GM18498 (cell line): ENCODE data around the gene C5.
"Not testable (repeated sequence)": the region's sequence is repeated elsewhere in the genome, so short reads cannot be mapped to it uniquely, and the experiment has no call there.

Experiments
- ATAC-seq: cut with Tn5 transposase; IDR thresholded peaks from one replicate; pipeline ENCODE4 v1.9.1; 2021; ENCODE audit warnings: mild to moderate bottlenecking, moderate library complexity; ENCODE audit not compliant: unreplicated experiment

Gene C5

DNA sequence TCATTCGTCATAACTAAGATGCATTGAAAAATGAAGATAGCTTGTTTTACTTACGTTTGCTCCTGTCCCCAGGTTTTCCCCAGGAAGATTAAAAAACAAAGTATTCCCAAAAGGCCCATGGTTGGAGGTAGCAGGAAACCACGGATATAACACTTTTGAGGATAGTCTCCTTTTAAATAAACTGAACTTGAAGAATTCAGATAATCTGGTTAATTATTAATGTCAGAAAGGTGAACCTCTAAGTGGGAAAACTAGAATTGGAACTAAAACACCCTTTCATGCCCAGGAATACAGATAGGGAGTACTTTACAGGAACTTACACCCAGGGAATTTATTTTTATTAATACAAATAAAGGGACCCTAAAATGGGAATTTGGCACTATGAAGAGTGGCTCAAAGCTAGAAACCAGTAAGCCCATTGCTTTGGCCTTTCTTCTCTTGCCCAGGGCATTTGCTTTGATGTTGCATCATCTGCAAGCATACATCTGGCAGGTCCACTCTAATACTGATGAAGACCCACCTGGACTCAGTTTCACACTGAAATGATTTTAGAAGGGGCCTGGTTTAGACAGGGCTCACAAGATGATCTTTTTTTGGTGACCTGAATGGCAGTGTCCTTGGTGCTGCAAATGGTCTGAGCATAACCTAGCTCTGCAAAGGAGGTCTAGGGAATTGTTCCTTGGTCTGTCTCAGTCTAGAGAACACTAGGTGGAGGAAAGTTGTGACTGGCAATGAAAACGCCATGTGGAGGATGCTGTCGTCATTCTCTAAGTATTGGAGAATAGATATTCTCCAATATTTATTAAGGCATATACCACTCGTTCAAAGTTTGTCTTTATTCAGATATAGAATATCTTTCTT, at the start of gene C5:
Gene C5, minus strand, starts transcription at position 148 of the 861 bp plus-strand sequence. Its CDS starts 29 bp downstream, at position 119.
- ATAC-seq = no peak

- no peak for ATAC-seq
Observed at GRCh38 chr9:121098567-121099198, 48.6 kb upstream of the C5 start.

- ATAC-seq = no peak
Observed at GRCh38 chr9:121095057-121095456, 45.0 kb upstream of the C5 start.

- not testable (repeated sequence) for ATAC-seq
Observed at GRCh38 chr9:121090743-121091142, 40.7 kb upstream of the C5 start.

GRCh38 chr9:121088576-121088975, 38.5 kb upstream of the C5 start:
- no peak for ATAC-seq

DNA sequence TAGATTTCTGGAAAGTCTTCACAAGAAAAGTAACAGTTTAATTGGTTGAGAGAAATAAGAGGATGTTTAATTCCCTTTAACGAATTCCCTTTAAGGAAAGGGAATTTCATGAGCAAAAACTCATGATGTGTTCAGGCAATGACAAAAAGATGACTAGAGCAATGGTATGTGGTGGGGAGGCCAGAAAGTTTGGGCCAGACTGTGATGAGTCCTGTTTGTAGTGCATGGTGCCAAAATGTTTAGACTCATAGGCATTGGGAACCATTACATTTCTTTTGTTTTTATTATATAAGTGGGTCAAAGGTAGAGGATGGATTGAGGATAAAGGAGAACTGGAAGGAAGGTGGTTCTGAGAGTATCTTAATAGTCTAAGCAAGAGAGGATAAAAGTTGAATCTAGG, 35.6 kb upstream of the C5 start:
- no peak for ATAC-seq

DNA sequence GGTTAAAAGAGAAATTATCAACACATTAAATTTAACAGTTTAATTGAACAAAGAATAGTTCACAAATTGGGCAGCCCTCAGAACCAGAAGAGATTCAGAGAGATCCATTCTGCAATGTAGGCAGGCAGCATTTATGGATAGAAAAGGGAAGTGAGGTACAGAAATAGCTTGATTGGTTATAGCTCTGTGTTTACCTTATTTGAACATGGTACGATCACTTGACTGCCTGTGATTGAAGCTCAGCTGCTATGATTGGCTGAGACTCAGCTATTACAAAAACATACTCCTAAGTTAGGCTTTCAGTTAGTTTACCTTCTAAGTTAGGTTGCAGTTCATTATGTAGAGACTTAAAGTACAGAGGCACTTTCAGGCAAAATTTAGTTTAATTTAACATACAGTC, 32.0 kb upstream of the C5 start:
- no peak for ATAC-seq

GRCh38 chr9:121075251-121076036, 25.4 kb upstream of the C5 start:
- ATAC-seq = peak; percentile 16

DNA sequence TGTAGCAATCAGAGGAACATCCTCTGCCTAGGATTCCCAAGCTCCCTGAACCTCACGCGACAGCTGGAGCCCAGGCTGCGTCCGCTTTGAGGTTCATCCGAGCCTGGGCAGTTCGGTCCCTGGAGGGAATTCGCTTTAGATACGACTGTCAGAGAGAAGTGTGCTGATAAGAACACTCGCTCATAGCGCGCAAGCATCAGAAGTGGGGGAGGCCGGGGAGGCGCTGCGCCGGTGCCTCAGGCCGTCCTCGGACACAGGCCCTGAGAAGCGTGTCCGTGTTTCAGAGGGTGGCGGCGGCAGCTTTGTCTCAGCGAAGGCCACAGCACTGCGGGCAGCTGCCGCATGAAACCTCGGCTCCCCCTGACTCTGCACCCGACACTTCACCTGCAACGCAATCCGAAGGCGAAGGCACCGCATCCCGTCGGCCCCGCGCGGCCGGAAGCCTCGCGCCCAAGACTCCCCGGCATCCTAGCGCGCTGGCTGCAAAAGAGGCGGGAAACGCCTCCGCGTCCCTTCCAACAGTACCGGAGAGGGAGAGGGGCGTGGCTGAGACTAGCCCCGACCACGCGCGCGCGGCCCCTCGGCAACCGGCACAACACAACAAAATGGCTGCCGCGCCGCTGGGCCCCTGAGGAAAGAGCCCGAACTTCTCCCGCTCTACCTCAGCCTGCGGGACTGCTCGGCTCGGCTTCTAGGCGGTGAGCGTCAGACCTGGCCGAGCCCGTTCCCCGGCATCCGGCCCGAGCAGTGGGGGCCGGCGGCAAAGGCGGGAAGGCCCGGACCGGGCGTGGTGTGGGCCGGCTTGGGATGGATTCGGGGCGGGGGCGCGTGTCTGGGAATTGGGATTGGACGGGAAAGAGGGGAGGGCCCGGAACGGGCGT, 24.5 kb upstream of the C5 start, which contains the start of gene CNTRL:
Gene CNTRL, plus strand, starts transcription at position 586 of the 881 bp plus-strand sequence. CDS start 13,372 bp downstream, outside the sequence.
- ATAC-seq = peak; percentile 65

DNA sequence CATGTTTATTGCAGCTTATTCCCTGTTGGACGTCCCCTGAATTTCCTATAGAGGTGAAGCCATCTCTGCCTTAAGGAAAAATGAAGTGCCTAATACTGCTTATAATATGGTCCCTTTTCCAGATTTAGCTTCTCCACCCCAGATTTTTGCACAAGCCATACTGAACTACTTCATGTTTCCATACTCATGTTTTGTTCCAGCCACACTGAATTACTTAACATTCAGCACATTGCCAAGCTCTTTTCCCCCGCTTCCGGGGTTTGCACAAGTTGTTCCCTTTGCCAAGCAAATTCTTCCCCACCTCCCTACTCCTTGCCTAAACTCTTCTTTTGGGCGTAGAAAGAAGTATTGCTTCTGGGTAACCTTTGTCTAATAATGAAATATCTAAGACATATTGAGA, 23.0 kb upstream of the C5 start:
- ATAC-seq = no peak

- ATAC-seq = peak; percentile 50
Observed at GRCh38 chr9:121071756-121072421, 21.8 kb upstream of the C5 start.

GRCh38 chr9:121071370-121071755, 21.3 kb upstream of the C5 start:
- ATAC-seq = peak; percentile 13

DNA sequence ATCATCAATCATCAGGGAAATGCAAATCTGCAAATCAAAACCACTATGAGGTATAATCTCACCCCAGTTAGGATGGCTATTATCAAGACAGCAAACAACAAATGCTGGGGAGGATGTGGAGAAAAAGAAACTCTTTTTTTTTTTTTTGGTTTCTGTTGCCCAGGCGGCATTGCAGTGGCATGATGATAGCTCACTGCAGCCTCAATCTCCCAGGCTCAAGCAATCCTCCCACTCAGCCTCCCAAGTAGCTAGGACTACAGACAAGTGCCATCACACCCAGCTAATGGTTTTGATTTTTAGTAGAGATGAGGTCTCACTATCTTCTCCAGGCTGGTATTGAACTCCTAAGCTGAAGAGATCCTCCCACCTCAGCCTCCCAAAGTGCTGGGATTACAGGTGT, 19.3 kb upstream of the C5 start:
- ATAC-seq = no peak

DNA sequence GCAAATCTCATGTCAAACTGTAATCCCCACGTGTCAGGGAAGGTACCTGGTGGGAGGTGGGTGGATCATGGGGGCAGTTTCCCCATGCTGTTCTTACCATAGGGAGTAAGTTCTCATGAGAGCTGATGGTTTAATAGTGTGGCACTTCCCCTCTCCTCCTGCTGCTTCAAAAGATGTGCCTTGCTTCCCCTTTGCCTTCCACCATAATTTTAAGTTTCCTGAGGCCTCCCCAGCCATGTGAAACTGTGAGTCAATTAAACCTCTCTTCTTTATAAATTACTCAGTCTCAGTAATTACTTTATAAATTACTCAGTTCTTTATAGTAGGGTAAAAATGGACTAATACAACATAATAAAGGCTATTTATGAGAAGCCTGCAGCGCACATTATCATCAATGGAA, 17.6 kb upstream of the C5 start:
- ATAC-seq = no peak

DNA sequence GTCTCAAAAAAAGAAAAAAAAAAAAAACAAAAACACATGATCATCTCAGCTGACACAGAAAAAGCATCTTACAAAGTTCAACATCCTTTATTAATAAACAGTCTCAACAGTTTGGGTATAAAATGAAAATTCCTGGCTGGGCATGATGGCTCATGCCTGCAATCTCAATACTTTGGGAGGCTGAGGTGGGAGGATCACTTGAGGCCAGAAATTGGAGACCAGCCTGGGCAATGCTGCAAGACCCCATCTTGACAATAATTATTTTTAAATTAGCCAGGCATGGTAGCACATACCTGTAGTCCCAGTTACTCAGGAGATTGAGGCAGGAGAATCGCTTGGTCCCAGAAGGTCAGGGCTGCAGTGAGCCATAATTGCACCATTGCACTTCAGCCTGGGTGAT, 16.8 kb upstream of the C5 start:
- no peak for ATAC-seq

- ATAC-seq = no peak
Observed at GRCh38 chr9:121059998-121060636, 10.0 kb upstream of the C5 start.

GRCh38 chr9:121059513-121059912, 9.4 kb upstream of the C5 start:
- no peak for ATAC-seq

DNA sequence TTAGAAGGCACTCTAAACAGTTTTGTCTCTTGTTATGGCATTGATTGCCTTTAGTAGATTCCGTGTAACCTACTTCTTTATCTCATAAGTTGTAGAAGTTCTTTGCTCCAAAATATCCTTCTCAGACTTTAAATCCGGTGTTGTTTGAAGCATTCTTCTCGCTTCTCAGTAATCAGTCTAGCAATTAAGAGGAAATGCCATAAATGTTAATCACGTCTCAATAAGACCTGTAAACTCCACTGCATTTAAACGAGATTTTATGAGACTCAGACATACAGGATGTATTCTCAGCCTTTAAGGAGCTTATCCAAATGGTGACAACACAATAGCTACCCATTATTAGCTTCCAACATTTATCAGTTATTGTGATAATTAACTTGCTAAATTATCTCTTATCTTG, 7.7 kb upstream of the C5 start:
- no peak for ATAC-seq

GRCh38 chr9:121055642-121056143, 5.6 kb upstream of the C5 start:
- no peak for ATAC-seq
